Lower leg skin (tissue), 3 donors: ENCODE measurements around the gene PRICKLE2.

Experiments used
- POLR2A ChIP-seq, 2 donors: fragments of 450-650 bp; IDR thresholded peaks; one replicate each; pipeline ENCODE4 v1.6.1; 2016 to 2017; ENCODE audit warnings: antibody characterized with exemption in 2 of 2, mild to moderate bottlenecking in 1 of 2, moderate library complexity in 1 of 2
- TF ChIP-seq, protein P1 (sequence below), 3 donors: fragments of 450-650 bp; IDR thresholded peaks; one replicate each; pipeline ENCODE4 v1.5.1; 2016; ENCODE audit warnings: antibody characterized with exemption in 3 of 3, mild to moderate bottlenecking in 3 of 3, moderate library complexity in 2 of 3

DNA sequence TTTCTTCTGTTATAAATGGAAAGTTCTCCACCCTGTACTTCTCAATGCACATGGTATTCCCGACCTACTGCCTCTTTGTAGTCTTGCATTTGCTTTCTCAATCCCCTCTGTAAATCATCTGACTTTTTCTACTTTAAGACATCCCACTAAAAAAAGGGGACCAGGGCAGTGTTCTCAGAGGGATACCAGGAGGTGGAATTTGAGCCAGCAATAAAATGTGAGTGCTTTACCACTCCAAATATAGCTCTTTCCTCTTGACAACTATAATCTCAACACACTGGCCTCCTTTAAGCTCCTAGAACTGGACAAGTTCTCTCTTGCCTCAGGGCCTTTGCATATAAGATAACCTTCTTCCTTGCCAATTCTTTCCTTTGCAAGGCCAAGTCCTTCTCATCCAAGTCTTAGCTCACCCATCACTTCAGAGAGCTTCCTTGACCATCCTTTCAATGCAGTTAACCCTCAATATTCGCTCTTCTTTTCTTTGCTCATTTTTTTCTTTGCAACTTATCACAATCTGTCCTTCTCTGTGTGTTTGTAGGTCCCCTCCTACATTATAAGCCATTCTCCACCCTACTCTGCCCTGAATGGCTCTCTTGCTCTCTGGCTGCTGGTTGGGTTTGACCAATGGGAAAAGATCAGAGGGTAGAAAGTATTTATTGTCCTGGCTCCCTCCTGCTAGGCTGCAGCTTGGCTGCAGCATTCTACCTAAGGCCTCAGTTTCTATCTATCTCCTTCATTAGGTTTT is 93.4 kb downstream of the PRICKLE2 start:
- TF ChIP-seq, protein P1, sequence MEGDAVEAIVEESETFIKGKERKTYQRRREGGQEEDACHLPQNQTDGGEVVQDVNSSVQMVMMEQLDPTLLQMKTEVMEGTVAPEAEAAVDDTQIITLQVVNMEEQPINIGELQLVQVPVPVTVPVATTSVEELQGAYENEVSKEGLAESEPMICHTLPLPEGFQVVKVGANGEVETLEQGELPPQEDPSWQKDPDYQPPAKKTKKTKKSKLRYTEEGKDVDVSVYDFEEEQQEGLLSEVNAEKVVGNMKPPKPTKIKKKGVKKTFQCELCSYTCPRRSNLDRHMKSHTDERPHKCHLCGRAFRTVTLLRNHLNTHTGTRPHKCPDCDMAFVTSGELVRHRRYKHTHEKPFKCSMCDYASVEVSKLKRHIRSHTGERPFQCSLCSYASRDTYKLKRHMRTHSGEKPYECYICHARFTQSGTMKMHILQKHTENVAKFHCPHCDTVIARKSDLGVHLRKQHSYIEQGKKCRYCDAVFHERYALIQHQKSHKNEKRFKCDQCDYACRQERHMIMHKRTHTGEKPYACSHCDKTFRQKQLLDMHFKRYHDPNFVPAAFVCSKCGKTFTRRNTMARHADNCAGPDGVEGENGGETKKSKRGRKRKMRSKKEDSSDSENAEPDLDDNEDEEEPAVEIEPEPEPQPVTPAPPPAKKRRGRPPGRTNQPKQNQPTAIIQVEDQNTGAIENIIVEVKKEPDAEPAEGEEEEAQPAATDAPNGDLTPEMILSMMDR (IDR thresholded peaks at IDR 0.05): no peak
- no peak for TF ChIP-seq POLR2A (IDR thresholded peaks at IDR 0.05)
